Measurements from ENCODE around the gene FBP2. TPM values are rescaled to one million over a fixed set of nuclear protein-coding genes. Genes with fewer than 3 reads are reported as not detected.

FBP2 gene
- total RNA-seq, 2 experiments from 2014 or later = not detected

- Histone ChIP-seq H3K27ac (ENCODE audit: low read depth in 1 of 2, low read length in 2 of 2) (no peak overlapping the region), H3K36me3 (ENCODE audit: insufficient read depth, low read length) (no peaks in the 10 kb centered on the region), H3K9me3 (ENCODE audit: control insufficient read depth in 1 of 2, insufficient read depth in 1 of 2, low read length in 2 of 2) (no peaks in the 10 kb centered on the region), H3K27me3 (ENCODE audit: control insufficient read depth in 1 of 2, insufficient read depth in 2 of 2, low read length in 2 of 2) (peaks cover 0 to 2% of the 10 kb centered on the region in 2 experiments), H3K4me1 (ENCODE audit: insufficient read depth, low read length) (no peaks in the 10 kb centered on the region), H3K4me3 (ENCODE audit: low read length) (no peak overlapping the region)
- DNase-seq = no peak
- no peak for TF ChIP-seq CTCF (IDR thresholded peaks at IDR 0.05)
- no peaks in the 10 kb centered on the region for H3K9me3 Mint-ChIP-seq
- H3K4me3 Mint-ChIP-seq = no peak overlapping the region
- intact Hi-C loops (cut with DNase I, micrococcal nuclease) = no loop called here
- peaks cover 22% of the 10 kb centered on the region for H3K27me3 Mint-ChIP-seq
- ChIA-PET CTCF (no interaction called here), POLR2A (no interaction called here)
- no peaks in the 10 kb centered on the region for H3K36me3 Mint-ChIP-seq (ENCODE audit: low read depth)
- no peaks in the 10 kb centered on the region for H3K4me1 Mint-ChIP-seq (ENCODE audit: low read depth)
- ATAC-seq (ENCODE audit: poor library complexity) = no peak
- H3K27ac Mint-ChIP-seq = no peak overlapping the region
Measured at GRCh38 chr9:94525396-94526035, 68.1 kb downstream of the FBP2 start.

GRCh38 chr9:94517254-94517653 is 76.4 kb downstream of the FBP2 start:
- Histone ChIP-seq H3K27ac (ENCODE audit: low read depth in 1 of 2, low read length in 2 of 2) (no peak overlapping the region), H3K4me3 (ENCODE audit: low read length) (no peak overlapping the region), H3K27me3 (ENCODE audit: control insufficient read depth in 1 of 2, insufficient read depth in 2 of 2, low read length in 2 of 2) (no peaks in the 10 kb centered on the region), H3K9me3 (ENCODE audit: control insufficient read depth in 1 of 2, insufficient read depth in 1 of 2, low read length in 2 of 2) (no peaks in the 10 kb centered on the region), H3K4me1 (ENCODE audit: insufficient read depth, low read length) (no peaks in the 10 kb centered on the region), H3K36me3 (ENCODE audit: insufficient read depth, low read length) (no peaks in the 10 kb centered on the region)
- ChIA-PET POLR2A (no interaction called here), CTCF (no interaction called here)
- no peak overlapping the region for H3K27ac Mint-ChIP-seq
- no peak for TF ChIP-seq CTCF (IDR thresholded peaks at IDR 0.05)
- no peaks in the 10 kb centered on the region for H3K4me1 Mint-ChIP-seq (ENCODE audit: low read depth)
- H3K9me3 Mint-ChIP-seq = no peaks in the 10 kb centered on the region
- no peak for ATAC-seq (ENCODE audit: poor library complexity)
- no peaks in the 10 kb centered on the region for H3K36me3 Mint-ChIP-seq (ENCODE audit: low read depth)
- no peak for DNase-seq
- no peak overlapping the region for H3K4me3 Mint-ChIP-seq
- intact Hi-C loops (cut with DNase I, micrococcal nuclease) = no loop called here
- H3K27me3 Mint-ChIP-seq = peaks cover 6% of the 10 kb centered on the region

DNA sequence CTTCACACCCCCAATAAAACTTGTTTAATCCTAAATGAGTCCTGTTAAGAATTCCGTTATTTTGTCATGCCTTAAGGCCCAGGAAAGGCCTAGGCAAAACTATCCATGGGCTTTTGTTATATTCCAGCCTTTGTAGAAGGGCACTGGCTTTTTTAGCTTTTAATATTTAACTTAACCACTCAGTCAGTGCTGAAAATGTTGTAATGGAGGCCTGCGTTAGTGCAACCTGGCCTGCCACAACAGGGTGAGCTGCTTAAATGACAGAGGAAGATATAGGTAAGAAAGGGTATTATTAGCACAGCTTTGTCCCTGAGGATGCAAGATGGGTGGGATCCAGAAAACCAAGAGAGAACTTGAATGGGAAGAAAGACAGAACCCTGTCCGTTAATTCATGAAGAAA is 78.9 kb downstream of the FBP2 start:
- no peaks in the 10 kb centered on the region for H3K36me3 ChIP-seq (ENCODE audit: insufficient read depth, low read length)
- DNase-seq = no peak
- no peak overlapping the region for H3K4me3 Mint-ChIP-seq
- POLR2A ChIA-PET = no interaction called here
- H3K9me3 Mint-ChIP-seq = no peaks in the 10 kb centered on the region
- no peaks in the 10 kb centered on the region for H3K4me1 ChIP-seq (ENCODE audit: insufficient read depth, low read length)
- no peak for TF ChIP-seq CTCF (IDR thresholded peaks at IDR 0.05)
- ATAC-seq (ENCODE audit: poor library complexity) = no peak
- intact Hi-C loops (cut with DNase I, micrococcal nuclease) = no loop called here
- CTCF ChIA-PET = no interaction called here
- H3K27me3 ChIP-seq (ENCODE audit: control insufficient read depth in 1 of 2, insufficient read depth in 2 of 2, low read length in 2 of 2) = no peaks in the 10 kb centered on the region
- no peak overlapping the region for H3K4me3 ChIP-seq (ENCODE audit: low read length)
- H3K36me3 Mint-ChIP-seq (ENCODE audit: low read depth) = no peaks in the 10 kb centered on the region
- H3K27ac ChIP-seq (ENCODE audit: low read depth in 1 of 2, low read length in 2 of 2) = no peak overlapping the region
- no peak overlapping the region for H3K27ac Mint-ChIP-seq
- H3K9me3 ChIP-seq (ENCODE audit: control insufficient read depth in 1 of 2, insufficient read depth in 1 of 2, low read length in 2 of 2) = no peaks in the 10 kb centered on the region
- H3K4me1 Mint-ChIP-seq (ENCODE audit: low read depth) = no peaks in the 10 kb centered on the region
- H3K27me3 Mint-ChIP-seq = peaks cover 6% of the 10 kb centered on the region

Measured in CD4-positive, alpha-beta T cell (primary cell).